CD1c-positive myeloid dendritic cell (primary cell): ENCODE data around the gene ADAMTSL4.

Experiments
- DNase-seq: peaks from one replicate; pipeline ENCODE4 v3.0.0-alpha.2; 2016; ENCODE audit errors: extremely low spot score

Gene ADAMTSL4

GRCh38 chr1:150534002-150534401 is 15.2 kb upstream of the ADAMTSL4 start:
- no peak for DNase-seq

GRCh38 chr1:150535511-150536287 is 13.5 kb upstream of the ADAMTSL4 start:
- DNase-seq = no peak

GRCh38 chr1:150536836-150537731 is 12.1 kb upstream of the ADAMTSL4 start:
- no peak for DNase-seq

- DNase-seq = no peak
Observed at GRCh38 chr1:150537732-150538684, 11.2 kb upstream of the ADAMTSL4 start.

- no peak for DNase-seq
Observed at GRCh38 chr1:150543500-150544143, 5.6 kb upstream of the ADAMTSL4 start.

- no peak for DNase-seq
Observed at GRCh38 chr1:150544204-150544603, 5.0 kb upstream of the ADAMTSL4 start.

- DNase-seq = peak; percentile 12
Observed at GRCh38 chr1:150545486-150546032, 3.6 kb upstream of the ADAMTSL4 start.

- no peak for DNase-seq
Observed at GRCh38 chr1:150546294-150546937, 2.8 kb upstream of the ADAMTSL4 start.

- no peak for DNase-seq
Observed at GRCh38 chr1:150548324-150548631, 930 bp upstream of the ADAMTSL4 start.

GRCh38 chr1:150549496-150550221 is 451 bp downstream of the ADAMTSL4 start:
- no peak for DNase-seq

- peak; percentile 35 for DNase-seq
Observed at GRCh38 chr1:150550222-150551050, 1.2 kb downstream of the ADAMTSL4 start.

GRCh38 chr1:150551051-150551783 is 2.0 kb downstream of the ADAMTSL4 start:
- DNase-seq = peak; percentile 76

GRCh38 chr1:150551784-150552127 is 2.5 kb downstream of the ADAMTSL4 start:
- DNase-seq = peak; percentile 9

- DNase-seq = peak; percentile 94
Observed at GRCh38 chr1:150552128-150552910, 3.1 kb downstream of the ADAMTSL4 start.

GRCh38 chr1:150552911-150553289 is 3.7 kb downstream of the ADAMTSL4 start:
- DNase-seq = no peak

- DNase-seq = no peak
Observed at GRCh38 chr1:150553392-150554085, 4.3 kb downstream of the ADAMTSL4 start.

GRCh38 chr1:150554086-150554452 is 4.9 kb downstream of the ADAMTSL4 start:
- DNase-seq = no peak
